K562 (cell line): ENCODE results near the gene COX4I2. TPM values are rescaled to one million over a fixed set of nuclear protein-coding genes. Genes with fewer than 3 reads are reported as not detected.

Experiments used
- ATAC-seq: fragments of 200-7000 bp; cut with Tn5 transposase; 3 replicates; pipeline ENCODE4 v1.9.1; 2020; ENCODE audit warnings: moderate library complexity
- BruUV-seq: library from RNA; stranded (reverse); fragments of 400-500 nt; replicated peaks from 2 replicates; lab custom pipeline; 2021; lab: Mats Ljungman, UMichigan
- CTCF ChIA-PET: fragments of 300-600 bp; formaldehyde crosslinking; extraction: SDS; loops from one replicate; lab custom pipeline; 2021; ENCODE audit warnings: low intra/inter-chr PET ratio; lab: Yijun Ruan, JAX
- POLR2A ChIA-PET: fragments of 300-600, 350-650 bp; sonication (Branson Sonifier 250); formaldehyde crosslinking; extraction: SDS; loops from one replicate; lab custom pipeline; 2021; ENCODE audit warnings: antibody characterized with exemption, inconsistent platforms; lab: Yijun Ruan, JAX
- DNase-seq, 4 experiments: peaks; one replicate each; pipeline versions ENCODE4 v3.0.0 to v3.0.0-alpha.2; 2011 to 2018; ENCODE audit warnings: low spot score in 3 of 4, mixed read lengths in 3 of 4; ENCODE audit errors: extremely low read depth in 1 of 4
- FAIRE-seq: peaks from 2 replicates; lab custom pipeline; 2011; peaks lifted over from hg19 to GRCh38; lab: Jason Lieb, UNC
- H2AFZ ChIP-seq: 2 replicates; pipeline ENCODE4 v1.6.0; 2011; ENCODE audit warnings: low read depth, low read length, control low read depth, inconsistent platforms
- H3K27ac ChIP-seq: fragments of 200-600 bp; 3 replicates; pipeline ENCODE4 v1.8.0; 2011; ENCODE audit warnings: low read depth, mild to moderate bottlenecking, control low read depth, inconsistent platforms, low read length, moderate library complexity, mixed read lengths; ENCODE audit errors: extremely low read depth
- H3K27me3 ChIP-seq, 2 experiments: fragments of 300-600 bp in 1 of 2; 2 replicates in 1 of 2; 3 replicates in 1 of 2; pipeline versions ENCODE4 v1.6.0 to v1.8.0; 2011; ENCODE audit warnings: inconsistent platforms in 2 of 2, low read length in 2 of 2, mild to moderate bottlenecking in 1 of 2, mixed read lengths in 1 of 2, moderate library complexity in 1 of 2; ENCODE audit not compliant: control insufficient read depth in 2 of 2, insufficient read depth in 2 of 2
- H3K36me3 ChIP-seq: fragments of 300-600 bp; 3 replicates; pipeline ENCODE4 v1.8.0; 2011; ENCODE audit warnings: mild to moderate bottlenecking, low read length, inconsistent platforms; ENCODE audit not compliant: control insufficient read depth, insufficient read depth
- H3K4me1 ChIP-seq, 2 experiments: fragments of 200-600 bp in 1 of 2; replicated peaks in 1 of 2; 2 replicates in 1 of 2; 3 replicates in 1 of 2; pipeline versions ENCODE4 v1.5.1 to v1.8.0; 2011; ENCODE audit warnings: inconsistent platforms in 2 of 2, low read length in 2 of 2, mild to moderate bottlenecking in 1 of 2, mixed read lengths in 1 of 2, moderate library complexity in 1 of 2; ENCODE audit not compliant: control insufficient read depth in 2 of 2, insufficient read depth in 2 of 2
- H3K4me2 ChIP-seq: 2 replicates; pipeline ENCODE4 v1.6.1; 2011; ENCODE audit warnings: low read length, control low read depth, inconsistent platforms, mixed read lengths; ENCODE audit not compliant: insufficient read depth
- H3K4me3 ChIP-seq: fragments of 200-600 bp; sonication (generic), shearing (Covaris generic); 2 replicates; pipeline ENCODE4 v1.5.1; 2016; ENCODE audit warnings: control low read depth, inconsistent platforms
- H3K79me2 ChIP-seq: fragments of 200-600 bp; 3 replicates; pipeline ENCODE4 v1.8.0; 2011; ENCODE audit warnings: low read length, inconsistent platforms; ENCODE audit not compliant: control insufficient read depth, insufficient read depth
- H3K9ac ChIP-seq, 2 experiments: 2 replicates each; pipeline versions ENCODE4 v1.6.0 to v1.6.1; 2011; ENCODE audit warnings: low read depth in 2 of 2, low read length in 2 of 2, control low read depth in 1 of 2, inconsistent platforms in 1 of 2, mild to moderate bottlenecking in 1 of 2, mixed read lengths in 1 of 2; ENCODE audit not compliant: insufficient read depth in 1 of 2
- H3K9me1 ChIP-seq: one replicate; pipeline ENCODE4 v1.6.0; 2011; ENCODE audit warnings: inconsistent platforms, mild to moderate bottlenecking, low read length, moderate library complexity; ENCODE audit not compliant: control insufficient read depth, insufficient read depth
- H3K9me3 ChIP-seq: replicated peaks from 2 replicates; pipeline ENCODE4 v1.5.1; 2011; ENCODE audit warnings: low read depth, low read length, inconsistent platforms; ENCODE audit not compliant: control insufficient read depth, insufficient read depth
- H4K20me1 ChIP-seq: replicated peaks from 2 replicates; pipeline ENCODE4 v1.6.1; 2011; ENCODE audit warnings: low read length, inconsistent platforms, mixed read lengths; ENCODE audit not compliant: control insufficient read depth, insufficient read depth
- CBX5 ChIP-seq: IDR thresholded peaks from 2 replicates; pipeline ENCODE4 v1.6.1; 2014; ENCODE audit warnings: low read depth, borderline replicate concordance
- CBX8 ChIP-seq: fragments of 200-600 bp; sonication (generic); IDR thresholded peaks from 2 replicates; pipeline ENCODE4 v1.6.1; 2012; ENCODE audit warnings: borderline replicate concordance, mixed run types, low read depth, mild to moderate bottlenecking, moderate library complexity, mixed read lengths, low read length, control low read depth, inconsistent platforms; ENCODE audit not compliant: poor library complexity, severe bottlenecking; ENCODE audit errors: extremely low read depth
- CCAR2 ChIP-seq: fragments of 200-400 bp; formaldehyde crosslinking; IDR thresholded peaks from 2 replicates; pipeline ENCODE4 v1.6.1; 2017; ENCODE audit warnings: mild to moderate bottlenecking, low read depth, low read length
- CEBPG ChIP-seq, 3 experiments: fragments of 200-800 bp in 1 of 3; sonication (Bioruptor generic) in 1 of 3; sonication (generic) in 1 of 3; formaldehyde crosslinking in 1 of 3; IDR thresholded peaks in 2 of 3; conservative IDR thresholded peaks in 1 of 3; 2 replicates each; pipeline versions ENCODE4 v1.6.1 to v1.8.0; 2016 to 2022; ENCODE audit warnings: missing compliant biosample characterization in 2 of 3, missing genetic modification characterization in 2 of 3, mild to moderate bottlenecking in 1 of 3, missing genetic modification reagents in 1 of 3
- ESRRB ChIP-seq: fragments of 250-450 bp; sonication (Bioruptor Pico); IDR thresholded peaks from 2 replicates; pipeline ENCODE4 v1.5.0; 2020; ENCODE audit warnings: mild to moderate bottlenecking, moderate library complexity, borderline replicate concordance
- HNRNPH1 ChIP-seq: fragments of 200-400 bp; formaldehyde crosslinking; optimal IDR thresholded peaks from 2 replicates; pipeline ENCODE3; 2017; ENCODE audit warnings: low read depth, mild to moderate bottlenecking, low read length, moderate library complexity
- HNRNPL ChIP-seq: fragments of 200-400 bp; formaldehyde crosslinking; IDR thresholded peaks from 2 replicates; pipeline ENCODE4 v1.6.1; 2017; ENCODE audit warnings: low read depth, mild to moderate bottlenecking, low read length
- KDM4B ChIP-seq, 2 experiments: fragments of 450-650 bp in 1 of 2; sonication (generic) in 1 of 2; IDR thresholded peaks; 2 replicates each; pipeline ENCODE4 v1.6.1; 2016 to 2017; ENCODE audit warnings: borderline replicate concordance in 2 of 2, antibody characterized with exemption in 1 of 2, low read depth in 1 of 2, mild to moderate bottlenecking in 1 of 2
- L3MBTL2 ChIP-seq: fragments of 450-650 bp; IDR thresholded peaks from 2 replicates; pipeline ENCODE4 v1.6.1; 2016; ENCODE audit warnings: mild to moderate bottlenecking, moderate library complexity
- LCOR ChIP-seq: sonication (generic); formaldehyde crosslinking; IDR thresholded peaks from 2 replicates; pipeline ENCODE4 v1.8.0; 2022; ENCODE audit warnings: mild to moderate bottlenecking, missing genetic modification reagents
- MIER1 ChIP-seq: fragments of 450-650 bp; IDR thresholded peaks from 2 replicates; pipeline ENCODE4 v1.6.1; 2016; ENCODE audit warnings: antibody characterized with exemption, mild to moderate bottlenecking, low read depth
- PCBP1 ChIP-seq: fragments of 200-400 bp; formaldehyde crosslinking; IDR thresholded peaks from 2 replicates; pipeline ENCODE4 v1.6.1; 2018; ENCODE audit warnings: mild to moderate bottlenecking, low read depth, low read length; ENCODE audit not compliant: poor library complexity, severe bottlenecking
- PHB2 ChIP-seq: fragments of 450-650 bp; IDR thresholded peaks from 2 replicates; pipeline ENCODE4 v1.6.1; 2017; ENCODE audit warnings: low read depth
- PRPF4 ChIP-seq: fragments of 200-400 bp; formaldehyde crosslinking; IDR thresholded peaks from one replicate; pipeline ENCODE4 v1.6.1; 2017; ENCODE audit warnings: low read length, low read depth, mild to moderate bottlenecking; ENCODE audit not compliant: insufficient read depth, poor library complexity, severe bottlenecking
- SMARCA4 ChIP-seq: fragments of 450-650 bp; IDR thresholded peaks from 2 replicates; pipeline ENCODE4 v1.6.1; 2016
- TEAD1 ChIP-seq, 2 experiments: fragments of 450-650 bp in 1 of 2; sonication (generic) in 1 of 2; formaldehyde crosslinking; IDR thresholded peaks; 2 replicates each; pipeline versions ENCODE4 v1.4.0 to v1.8.0; 2020 to 2022; ENCODE audit warnings: mild to moderate bottlenecking in 2 of 2, missing genetic modification reagents in 1 of 2
- ZNF143 ChIP-seq: sonication (generic); formaldehyde crosslinking; IDR thresholded peaks from 2 replicates; pipeline ENCODE4 v1.9.0; 2022; ENCODE audit warnings: mild to moderate bottlenecking, missing genetic modification reagents
- WGBS: fragments of 100-300 bp; shearing (Covaris generic); methylation state at CpG from one replicate; pipeline ENCODE4 v1.1.6; 2016; ENCODE audit warnings: low coverage, mixed read lengths; ENCODE audit not compliant: insufficient coverage; ENCODE audit errors: missing lambda C conversion rate; 5-methylcytosine and 5-hydroxymethylcytosine counted together
- in situ Hi-C: fragments of 300-500 bp; cut with MboI; formaldehyde crosslinking; loops from 4 replicates; pipeline ENCODE4 v1.15.0; 2018; ENCODE audit warnings: inconsistent platforms, mixed read lengths
- intact Hi-C: fragments of 100-400 bp; cut with micrococcal nuclease; formaldehyde crosslinking; loops from 2 replicates; pipeline ENCODE4 v1.14.2; 2022
- polyA plus RNA-seq, 8 experiments: library from polyadenylated mRNA; depleted of rRNA in 4 of 8; stranded (reverse) in 5 of 8; unstranded in 3 of 8; fragments of >200 nt; fragmentation: Nextera tagmentation in 2 of 8; fragmentation: Illumina TruSeq in 1 of 8; extraction: Ambion mirVana in 2 of 8; extraction: Trizol in 1 of 8; gene quantifications; 2 replicates each; pipeline versions ENCODE4 v1.2.1 to v1.2.3, GENCODE V29; 2011 to 2014; ENCODE audit warnings: inconsistent platforms in 1 of 8, missing spikeins in 1 of 8
- total RNA-seq, 7 experiments: library from RNA; depleted of rRNA in 6 of 7; stranded (reverse); fragments of >200 nt in 6 of 7; fragmentation: Illumina TruSeq in 2 of 7; extraction: Trizol in 2 of 7; gene quantifications; 2 replicates each; pipeline versions ENCODE4 v1.2.1 to v1.2.3, GENCODE V29; 2011 to 2021; ENCODE audit warnings: low replicate concordance in 1 of 7
- TF ChIP-seq, protein P1 (sequence below): fragments of 250-450 bp; sonication (Bioruptor Pico); IDR thresholded peaks from 2 replicates; pipeline ENCODE4 v1.5.0; 2021; ENCODE audit warnings: mild to moderate bottlenecking, borderline replicate concordance

COX4I2 gene
- total and polyA plus RNA-seq, 9 of the 15 experiments (the other 6 are each of a cell fraction or from before 2014, with no cell fraction given): not detected

DNA sequence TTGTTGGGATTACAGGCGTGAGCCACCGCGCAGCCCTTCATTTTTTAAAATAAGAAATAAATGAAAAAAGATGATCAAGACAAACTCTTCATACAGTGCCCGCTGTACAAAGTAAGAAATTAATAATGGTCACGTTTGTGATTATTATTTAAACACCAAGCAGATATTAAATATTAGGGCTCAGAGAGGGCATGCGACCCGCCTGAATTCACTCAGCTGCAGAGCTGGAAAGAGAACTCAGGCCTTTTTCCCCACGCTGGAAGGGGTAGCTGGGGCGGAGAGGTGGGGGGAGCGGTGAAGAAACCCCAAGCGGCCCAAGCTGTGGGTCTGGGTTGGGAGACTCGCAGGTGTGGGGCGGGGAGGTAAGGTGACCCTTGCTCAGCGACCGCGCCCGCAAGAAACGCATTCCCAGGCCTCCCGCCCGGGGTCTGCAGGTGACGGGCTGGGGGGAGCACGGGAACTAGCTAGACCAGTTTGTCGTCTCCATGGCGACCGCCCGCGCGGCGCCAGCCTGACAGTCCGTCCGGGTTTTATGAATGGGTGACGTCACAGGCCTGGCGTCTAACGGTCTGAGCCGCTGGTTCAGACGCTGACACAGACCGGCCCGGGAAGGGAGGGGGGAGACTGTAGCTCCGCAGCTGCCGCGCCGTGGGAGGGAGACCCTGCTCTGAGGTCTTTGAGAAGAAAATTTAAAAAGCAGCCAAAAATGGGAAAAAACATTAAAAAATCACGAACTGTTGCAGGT is 33.7 kb upstream of the COX4I2 start:
- H3K9ac ChIP-seq: peak overlapping the region; percentile 88 to 99
- peaks cover 14% of the 10 kb centered on the region; the same call in 1 of the 3 replicates for H3K36me3 ChIP-seq
- ATAC-seq (peak; percentile 75), FAIRE-seq (peak; percentile 94), DNase-seq (peak; percentile 86 to 99 (median 89))
- no peaks in the 10 kb centered on the region for H3K27me3 ChIP-seq
- H2AFZ ChIP-seq: peak overlapping the region; percentile 91
- H3K9me3 ChIP-seq: no peaks in the 10 kb centered on the region
- H3K4me3 ChIP-seq: peak overlapping the region; percentile 94
- no TSS peak for BruUV-seq
- peak overlapping the region; percentile 98 for H3K4me2 ChIP-seq
- ChIA-PET POLR2A (interaction anchor here (0.9 to 7.6 kb wide), 20 partner anchors 8 to 123 kb away, joined by 3 to 107 read pairs (median 8); partner anchors contain the start of gene BCL2L1), CTCF (no interaction called here)
- 13% methylated on average over 32 of the region's 43 CpGs for WGBS
- no peaks in the 10 kb centered on the region for H3K9me1 ChIP-seq
- H3K79me2 ChIP-seq: peaks cover 35% of the 10 kb centered on the region
- H4K20me1 ChIP-seq: no peaks in the 10 kb centered on the region; the same call in 1 of the 2 replicates
- H3K27ac ChIP-seq: peak overlapping the region; percentile 85
- intact Hi-C loops (no loop called here), in situ Hi-C loops (no loop called here)
- H3K4me1 ChIP-seq: peaks cover 19 to 52% of the 10 kb centered on the region in 2 experiments; a peak in 4 of 5 replicates
- TF ChIP-seq CCAR2: no peak
- TF ChIP-seq ESRRB (CRISPR knock-in tag): no peak
- no peak for TF ChIP-seq HNRNPH1
- TF ChIP-seq, protein P1, sequence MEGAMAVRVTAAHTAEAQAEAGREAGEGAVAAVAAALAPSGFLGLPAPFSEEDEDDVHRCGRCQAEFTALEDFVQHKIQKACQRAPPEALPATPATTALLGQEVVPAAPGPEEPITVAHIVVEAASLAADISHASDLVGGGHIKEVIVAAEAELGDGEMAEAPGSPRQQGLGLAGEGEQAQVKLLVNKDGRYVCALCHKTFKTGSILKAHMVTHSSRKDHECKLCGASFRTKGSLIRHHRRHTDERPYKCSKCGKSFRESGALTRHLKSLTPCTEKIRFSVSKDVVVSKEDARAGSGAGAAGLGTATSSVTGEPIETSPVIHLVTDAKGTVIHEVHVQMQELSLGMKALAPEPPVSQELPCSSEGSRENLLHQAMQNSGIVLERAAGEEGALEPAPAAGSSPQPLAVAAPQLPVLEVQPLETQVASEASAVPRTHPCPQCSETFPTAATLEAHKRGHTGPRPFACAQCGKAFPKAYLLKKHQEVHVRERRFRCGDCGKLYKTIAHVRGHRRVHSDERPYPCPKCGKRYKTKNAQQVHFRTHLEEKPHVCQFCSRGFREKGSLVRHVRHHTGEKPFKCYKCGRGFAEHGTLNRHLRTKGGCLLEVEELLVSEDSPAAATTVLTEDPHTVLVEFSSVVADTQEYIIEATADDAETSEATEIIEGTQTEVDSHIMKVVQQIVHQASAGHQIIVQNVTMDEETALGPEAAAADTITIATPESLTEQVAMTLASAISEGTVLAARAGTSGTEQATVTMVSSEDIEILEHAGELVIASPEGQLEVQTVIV (CRISPR knock-in tag): no peak
- no peak for TF ChIP-seq PHB2
- no peak for TF ChIP-seq PRPF4
- TF ChIP-seq MIER1: no peak
- no peak for TF ChIP-seq L3MBTL2
- no peak for TF ChIP-seq LCOR (CRISPR knock-in tag)
- TF ChIP-seq KDM4B (IDR thresholded peaks at IDR 0.05; ENCODE audit: borderline replicate concordance in 2 of 2, low read depth in 1 of 2): no peak
- no peak for TF ChIP-seq CEBPG (CRISPR knock-in tag; IDR thresholded peaks at IDR 0.05)
- TF ChIP-seq CEBPG (tag; conservative IDR thresholded peaks at IDR 0.05 in 1 of 2, IDR thresholded peaks at IDR 0.05 in 1 of 2): 0 out of 4 replicates have a peak, but pooled peaks of 1 of the 2 experiments have one; percentile 18
- TF ChIP-seq CBX5: no peak
- peak; percentile 72 for TF ChIP-seq PCBP1
- TF ChIP-seq HNRNPL: no peak
- no peak for TF ChIP-seq ZNF143 (CRISPR knock-in tag)
- TF ChIP-seq SMARCA4: peak; percentile 38; the same call in 1 of the 2 replicates
- no peak for TF ChIP-seq CBX8
- TF ChIP-seq TEAD1 (CRISPR knock-in tag; IDR thresholded peaks at IDR 0.05): no peak
